Activated T-helper 2 cell treated with anti-CD3 and anti-CD28 coated beads, Interferon-gamma antibody, Interleukin-2, Interleukin-4, amounts not matched to agents 10 μg/mL and 5 μg/mL and 100 μg/mL, durations not matched to agents 14 hours and 24 hours and 36 hours (primary cell): Measurements from ENCODE around the gene BLOC1S3. TPM values are rescaled to one million over a fixed set of nuclear protein-coding genes. Genes with fewer than 3 reads are reported as not detected.

Source experiments
- DNase-seq: peaks from one replicate; pipeline ENCODE4 v3.0.0; 2021; ENCODE audit warnings: low spot score
- H3K27ac Mint-ChIP-seq: one replicate; pipeline ENCODE4 v1.8.0; 2021; ENCODE audit warnings: mixed read lengths
- H3K27me3 Mint-ChIP-seq: one replicate; pipeline ENCODE4 v1.8.0; 2021; ENCODE audit warnings: low read depth, mixed read lengths
- H3K36me3 Mint-ChIP-seq: one replicate; pipeline ENCODE4 v1.8.0; 2021; ENCODE audit warnings: low read depth, mixed read lengths
- H3K4me1 Mint-ChIP-seq: one replicate; pipeline ENCODE4 v1.8.0; 2021; ENCODE audit warnings: low read depth, mixed read lengths
- H3K4me3 Mint-ChIP-seq: one replicate; pipeline ENCODE4 v1.8.0; 2021; ENCODE audit warnings: low read depth, mild to moderate bottlenecking, moderate library complexity, mixed read lengths
- H3K9me3 Mint-ChIP-seq: one replicate; pipeline ENCODE4 v1.8.0; 2021; ENCODE audit warnings: mixed read lengths
- intact Hi-C: fragments of 100-400 bp; cut with micrococcal nuclease; formaldehyde crosslinking; loops from one replicate; pipeline ENCODE4 v1.15.1; 2023
- total RNA-seq: library from RNA; stranded (reverse); gene quantifications from 2 replicates; pipeline ENCODE4 v1.2.3, GENCODE V29; 2022

Gene BLOC1S3
- total RNA-seq, 1 donor from 2014 or later: 10.8 TPM

GRCh38 chr19:45140533-45140932, 38.1 kb upstream of the BLOC1S3 start:
- no peaks in the 10 kb centered on the region for H3K36me3 Mint-ChIP-seq
- H3K9me3 Mint-ChIP-seq: no peaks in the 10 kb centered on the region
- no peak overlapping the region for H3K4me3 Mint-ChIP-seq
- no peak for DNase-seq
- H3K4me1 Mint-ChIP-seq: no peaks in the 10 kb centered on the region
- no peaks in the 10 kb centered on the region for H3K27me3 Mint-ChIP-seq
- intact Hi-C loops: no loop called here
- no peak overlapping the region for H3K27ac Mint-ChIP-seq

- Mint-ChIP-seq H3K4me1 (no peaks in the 10 kb centered on the region), H3K27me3 (no peaks in the 10 kb centered on the region), H3K27ac (no peak overlapping the region), H3K4me3 (no peak overlapping the region), H3K36me3 (no peaks in the 10 kb centered on the region), H3K9me3 (no peaks in the 10 kb centered on the region)
- no peak for DNase-seq
- intact Hi-C loops: no loop called here
These were observed 37.2 kb upstream of the BLOC1S3 start for GRCh38 chr19:45141203-45141900.

DNA sequence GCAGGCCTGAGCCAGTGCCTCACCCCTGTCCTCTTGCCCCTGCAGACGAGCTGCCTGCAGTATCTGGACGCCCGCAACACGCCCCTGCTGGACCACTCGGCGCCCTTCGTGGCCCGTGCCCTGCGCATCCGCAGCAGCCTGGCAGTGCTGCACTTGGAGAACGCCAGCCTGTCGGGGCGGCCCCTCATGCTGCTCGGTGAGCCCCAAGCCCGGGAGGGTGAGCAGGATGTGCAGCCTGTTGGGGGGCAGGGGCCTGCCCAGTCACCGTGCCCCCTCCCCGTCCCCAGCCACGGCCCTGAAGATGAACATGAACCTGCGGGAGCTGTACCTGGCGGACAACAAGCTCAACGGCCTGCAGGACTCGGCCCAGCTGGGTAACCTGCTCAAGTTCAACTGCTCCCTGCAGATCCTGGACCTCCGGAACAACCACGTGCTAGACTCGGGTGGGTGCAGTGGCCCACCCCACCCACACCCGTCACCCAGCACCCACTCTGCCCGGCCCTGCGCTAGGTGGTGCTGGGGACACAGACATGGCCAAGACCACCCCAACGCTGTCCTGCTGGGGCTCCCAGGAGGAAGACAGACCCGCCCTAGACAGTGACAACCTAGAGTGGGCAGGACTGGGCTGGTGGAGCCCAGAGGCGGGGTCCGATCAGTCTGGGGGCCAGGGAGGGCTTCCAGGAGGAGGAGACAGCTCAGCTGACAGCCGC, 36.4 kb upstream of the BLOC1S3 start:
- intact Hi-C loops: no loop called here
- H3K27ac Mint-ChIP-seq: no peak overlapping the region
- no peaks in the 10 kb centered on the region for H3K36me3 Mint-ChIP-seq
- no peak overlapping the region for H3K4me3 Mint-ChIP-seq
- no peaks in the 10 kb centered on the region for H3K27me3 Mint-ChIP-seq
- H3K4me1 Mint-ChIP-seq: no peaks in the 10 kb centered on the region
- no peak for DNase-seq
- H3K9me3 Mint-ChIP-seq: no peaks in the 10 kb centered on the region

DNA sequence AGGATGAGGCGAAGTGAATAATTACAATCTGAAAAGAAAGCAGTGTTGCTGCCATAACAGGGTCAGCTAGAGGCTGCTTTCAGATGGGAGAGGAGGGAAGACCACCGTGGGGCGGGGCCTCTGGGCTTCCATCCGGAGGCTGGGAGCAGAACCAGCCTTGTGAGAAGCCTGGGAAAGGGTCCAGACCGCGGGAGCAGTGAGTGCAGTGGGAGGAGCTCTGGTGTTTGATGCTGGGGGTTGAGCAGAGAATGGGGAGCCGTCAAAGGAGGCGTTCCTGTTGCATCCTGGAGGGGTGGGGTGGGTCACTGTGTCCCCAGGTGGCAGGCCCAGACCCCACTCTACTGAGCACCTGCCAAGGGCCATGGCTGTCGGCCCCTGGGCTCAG, 35.9 kb upstream of the BLOC1S3 start:
- no peaks in the 10 kb centered on the region for H3K4me1 Mint-ChIP-seq
- H3K27me3 Mint-ChIP-seq: no peaks in the 10 kb centered on the region
- intact Hi-C loops: no loop called here
- no peak overlapping the region for H3K27ac Mint-ChIP-seq
- H3K9me3 Mint-ChIP-seq: no peaks in the 10 kb centered on the region
- no peak overlapping the region for H3K4me3 Mint-ChIP-seq
- H3K36me3 Mint-ChIP-seq: no peaks in the 10 kb centered on the region
- DNase-seq: no peak

DNA sequence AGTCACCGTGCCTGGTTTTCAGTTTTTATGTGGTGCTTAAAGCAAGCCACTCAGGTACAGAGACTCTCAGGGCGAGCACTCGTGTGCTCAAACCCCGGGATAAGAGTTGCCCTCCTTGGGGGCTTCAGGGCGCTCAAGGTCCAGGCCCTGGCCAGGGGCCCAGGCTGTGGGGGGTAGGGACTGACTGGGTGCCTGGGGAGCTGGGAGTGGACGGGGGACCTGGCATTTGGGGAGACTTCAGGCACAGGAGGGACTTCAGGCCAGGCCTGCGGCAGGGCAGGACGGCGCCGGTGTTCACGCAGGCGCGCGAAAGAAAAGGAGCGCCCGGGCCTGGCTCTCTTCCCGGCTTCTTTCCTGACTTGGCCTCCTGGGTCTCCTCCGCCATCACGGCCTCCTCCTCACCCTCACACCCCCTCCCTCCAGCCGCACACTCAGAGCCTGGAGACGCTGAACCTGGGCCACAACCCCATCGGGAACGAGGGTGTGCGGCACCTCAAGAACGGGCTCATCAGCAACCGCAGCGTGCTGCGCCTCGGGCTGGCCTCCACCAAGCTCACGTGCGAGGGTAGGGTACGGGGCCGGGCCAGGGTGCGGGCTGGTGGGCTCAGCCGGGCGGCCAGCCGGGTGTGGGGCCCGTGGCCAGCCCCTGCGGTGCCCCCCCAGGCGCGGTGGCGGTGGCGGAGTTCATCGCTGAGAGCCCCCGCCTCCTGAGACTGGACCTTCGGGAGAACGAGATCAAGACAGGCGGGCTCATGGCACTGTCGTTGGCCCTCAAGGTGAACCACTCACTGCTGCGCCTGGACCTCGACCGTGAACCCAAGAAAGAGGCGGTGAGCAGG, 33.9 kb upstream of the BLOC1S3 start:
- Mint-ChIP-seq H3K27ac (no peak overlapping the region), H3K4me1 (peaks cover 6% of the 10 kb centered on the region), H3K36me3 (no peaks in the 10 kb centered on the region), H3K4me3 (no peak overlapping the region), H3K27me3 (no peaks in the 10 kb centered on the region), H3K9me3 (no peaks in the 10 kb centered on the region)
- intact Hi-C loops: no loop called here
- no peak for DNase-seq

DNA sequence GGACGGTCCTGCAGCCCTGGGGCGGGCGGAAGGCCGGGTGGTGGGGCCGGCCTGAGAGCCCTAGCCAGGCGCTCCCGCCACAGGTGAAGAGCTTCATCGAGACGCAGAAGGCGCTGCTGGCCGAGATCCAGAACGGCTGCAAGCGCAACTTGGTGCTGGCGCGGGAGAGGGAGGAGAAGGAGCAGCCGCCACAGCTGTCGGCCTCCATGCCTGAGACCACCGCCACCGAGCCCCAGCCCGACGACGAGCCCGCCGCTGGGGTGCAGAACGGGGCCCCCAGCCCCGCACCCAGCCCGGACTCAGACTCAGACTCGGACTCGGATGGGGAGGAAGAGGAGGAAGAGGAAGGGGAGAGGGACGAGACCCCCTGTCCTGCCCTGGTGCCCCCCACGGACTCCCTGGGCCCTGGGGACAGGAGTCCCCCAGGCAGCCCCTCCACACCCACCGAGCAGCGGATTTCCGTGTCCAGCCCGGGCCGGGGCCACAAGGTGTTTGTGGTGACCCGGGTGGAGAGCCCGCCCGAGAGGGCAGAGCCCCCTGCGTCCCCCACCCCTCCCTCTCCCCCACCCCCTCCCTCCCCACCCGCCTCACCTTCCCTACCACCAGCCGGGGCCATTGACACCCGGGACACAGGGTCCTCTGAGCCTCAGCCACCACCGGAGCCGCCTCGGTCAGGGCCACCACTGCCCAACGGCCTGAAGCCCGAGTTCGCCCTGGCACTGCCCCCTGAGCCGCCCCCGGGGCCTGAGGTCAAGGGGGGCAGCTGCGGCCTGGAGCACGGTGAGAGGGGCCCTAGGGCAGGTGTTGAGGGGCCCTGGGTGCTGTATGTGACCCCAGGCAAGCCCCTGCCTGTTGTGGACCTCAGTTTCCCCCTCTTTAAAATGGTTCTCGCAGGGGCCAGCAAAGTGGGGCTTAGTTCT, 33.1 kb upstream of the BLOC1S3 start:
- intact Hi-C loops: no loop called here
- Mint-ChIP-seq H3K9me3 (no peaks in the 10 kb centered on the region), H3K36me3 (no peaks in the 10 kb centered on the region), H3K27me3 (no peaks in the 10 kb centered on the region), H3K4me1 (peaks cover 6% of the 10 kb centered on the region), H3K4me3 (no peak overlapping the region), H3K27ac (no peak overlapping the region)
- DNase-seq: no peak

- no peak for DNase-seq
- intact Hi-C loops: no loop called here
- peaks cover 6% of the 10 kb centered on the region for H3K4me1 Mint-ChIP-seq
- H3K9me3 Mint-ChIP-seq: no peaks in the 10 kb centered on the region
- no peaks in the 10 kb centered on the region for H3K27me3 Mint-ChIP-seq
- H3K36me3 Mint-ChIP-seq: no peaks in the 10 kb centered on the region
- no peak overlapping the region for H3K4me3 Mint-ChIP-seq
- H3K27ac Mint-ChIP-seq: no peak overlapping the region
These were observed 32.3 kb upstream of the BLOC1S3 start for GRCh38 chr19:45146251-45146650.

GRCh38 chr19:45146741-45147205, 31.8 kb upstream of the BLOC1S3 start:
- intact Hi-C loops: no loop called here
- Mint-ChIP-seq H3K9me3 (no peaks in the 10 kb centered on the region), H3K36me3 (no peaks in the 10 kb centered on the region), H3K4me3 (no peak overlapping the region), H3K27me3 (peaks cover 3% of the 10 kb centered on the region), H3K4me1 (peaks cover 6% of the 10 kb centered on the region), H3K27ac (no peak overlapping the region)
- DNase-seq: no peak

- Mint-ChIP-seq H3K36me3 (peaks cover 3% of the 10 kb centered on the region), H3K4me3 (no peak overlapping the region), H3K27me3 (peaks cover 9% of the 10 kb centered on the region), H3K4me1 (peaks cover 10% of the 10 kb centered on the region), H3K9me3 (no peaks in the 10 kb centered on the region), H3K27ac (no peak overlapping the region)
- intact Hi-C loops: no loop called here
- no peak for DNase-seq
These were observed 30.5 kb upstream of the BLOC1S3 start for GRCh38 chr19:45147835-45148676.

GRCh38 chr19:45149129-45149528, 29.5 kb upstream of the BLOC1S3 start:
- DNase-seq: no peak
- Mint-ChIP-seq H3K4me3 (no peak overlapping the region), H3K36me3 (peaks cover 3% of the 10 kb centered on the region), H3K9me3 (no peaks in the 10 kb centered on the region), H3K27ac (no peak overlapping the region), H3K4me1 (peaks cover 14% of the 10 kb centered on the region), H3K27me3 (peaks cover 14% of the 10 kb centered on the region)
- intact Hi-C loops: no loop called here

DNA sequence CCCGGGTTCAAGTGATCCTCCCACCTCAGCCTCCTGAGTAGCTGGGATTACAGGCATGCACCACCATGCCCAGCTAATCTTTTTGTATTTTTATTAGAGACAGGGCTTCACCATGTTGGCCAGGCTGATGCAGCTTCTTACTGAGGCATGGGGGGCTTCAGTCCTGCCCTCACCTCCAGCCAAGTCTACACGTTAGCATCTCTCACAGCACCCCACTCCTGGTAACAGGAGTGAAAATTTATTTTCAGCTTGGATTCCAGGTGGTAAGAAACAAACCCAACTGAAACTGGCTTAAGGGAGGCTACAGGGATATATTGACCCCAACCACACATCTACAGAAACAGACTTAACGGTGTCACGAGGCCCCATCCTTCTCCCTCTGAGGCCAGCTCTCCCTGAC, 28.4 kb upstream of the BLOC1S3 start:
- DNase-seq: no peak
- H3K36me3 Mint-ChIP-seq: peaks cover 3% of the 10 kb centered on the region
- H3K27me3 Mint-ChIP-seq: peaks cover 18% of the 10 kb centered on the region
- intact Hi-C loops: no loop called here
- H3K4me1 Mint-ChIP-seq: peaks cover 18% of the 10 kb centered on the region
- H3K4me3 Mint-ChIP-seq: no peak overlapping the region
- no peak overlapping the region for H3K27ac Mint-ChIP-seq
- no peaks in the 10 kb centered on the region for H3K9me3 Mint-ChIP-seq
